HEK293 (cell line): ENCODE measurements around the gene DYNLRB2.

ENCODE experiments used
- CTCF ChIP-seq: fragments of 450-650 bp; formaldehyde crosslinking; IDR thresholded peaks from 2 replicates; pipeline ENCODE4 v1.5.1; 2016; ENCODE audit warnings: missing biosample characterization, missing genetic modification characterization
- YY1 ChIP-seq: fragments of 450-650 bp; formaldehyde crosslinking; IDR thresholded peaks from 2 replicates; pipeline ENCODE4 v1.5.1; 2018; ENCODE audit warnings: missing biosample characterization, missing genetic modification characterization
- ZNF114 ChIP-seq: fragments of 450-650 bp; formaldehyde crosslinking; IDR thresholded peaks from 2 replicates; pipeline ENCODE4 v1.5.0; 2017; ENCODE audit warnings: missing biosample characterization, missing genetic modification characterization
- ZNF24 ChIP-seq: fragments of 450-650 bp; formaldehyde crosslinking; IDR thresholded peaks from 2 replicates; pipeline ENCODE4 v1.5.1; 2016; ENCODE audit warnings: missing biosample characterization, missing genetic modification characterization
- ZNF404 ChIP-seq: fragments of 450-650 bp; formaldehyde crosslinking; IDR thresholded peaks from 2 replicates; pipeline ENCODE4 v1.5.1; 2017; ENCODE audit warnings: missing biosample characterization, missing genetic modification characterization
- ZSCAN5A ChIP-seq: fragments of 450-650 bp; formaldehyde crosslinking; IDR thresholded peaks from 2 replicates; pipeline ENCODE4 v1.5.1; 2016; ENCODE audit warnings: missing biosample characterization, missing genetic modification characterization
- TF ChIP-seq, protein P1 (sequence below): fragments of 450-650 bp; formaldehyde crosslinking; IDR thresholded peaks from 2 replicates; pipeline ENCODE4 v1.5.1; 2016; ENCODE audit warnings: missing biosample characterization, missing genetic modification characterization

DNA sequence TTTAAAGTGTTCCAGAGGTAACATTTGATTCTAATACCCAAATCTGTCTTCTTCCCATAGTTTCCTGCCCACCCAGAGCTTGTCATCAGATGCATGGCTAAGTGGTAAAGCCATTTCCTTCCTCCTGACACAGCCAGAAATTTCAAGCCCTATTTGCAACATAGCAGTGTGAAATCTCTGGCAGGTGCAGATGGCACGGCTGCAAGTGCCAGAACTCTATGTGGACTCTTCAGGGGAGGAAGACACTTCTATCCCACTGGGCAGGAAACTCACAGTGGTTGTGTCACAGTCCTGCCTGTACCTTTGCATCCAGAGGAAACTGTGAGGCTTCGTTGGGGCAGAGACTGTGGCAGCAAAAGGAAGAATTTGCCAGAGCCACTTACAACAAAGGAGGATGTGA lies 13.2 kb downstream of the DYNLRB2 start:
- TF ChIP-seq CTCF (tag by site-specific recombination) (no peak), ZNF24 (tag by site-specific recombination) (no peak), ZNF404 (tag by site-specific recombination) (no peak), YY1 (tag by site-specific recombination) (no peak), ZSCAN5A (no peak), ZNF114 (no peak)
- TF ChIP-seq, protein P1, sequence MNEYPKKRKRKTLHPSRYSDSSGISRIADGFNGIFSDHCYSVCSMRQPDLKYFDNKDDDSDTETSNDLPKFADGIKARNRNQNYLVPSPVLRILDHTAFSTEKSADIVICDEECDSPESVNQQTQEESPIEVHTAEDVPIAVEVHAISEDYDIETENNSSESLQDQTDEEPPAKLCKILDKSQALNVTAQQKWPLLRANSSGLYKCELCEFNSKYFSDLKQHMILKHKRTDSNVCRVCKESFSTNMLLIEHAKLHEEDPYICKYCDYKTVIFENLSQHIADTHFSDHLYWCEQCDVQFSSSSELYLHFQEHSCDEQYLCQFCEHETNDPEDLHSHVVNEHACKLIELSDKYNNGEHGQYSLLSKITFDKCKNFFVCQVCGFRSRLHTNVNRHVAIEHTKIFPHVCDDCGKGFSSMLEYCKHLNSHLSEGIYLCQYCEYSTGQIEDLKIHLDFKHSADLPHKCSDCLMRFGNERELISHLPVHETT: no peak
